Hematopoietic multipotent progenitor cell treated with erythropoietin and hydrocortisone succinate and interleukin-3 and kit ligand, for 17 days (in vitro differentiated cells): ENCODE measurements around the gene BIRC6.
"Not testable (repeated sequence)": the region's sequence is repeated elsewhere in the genome, so short reads cannot be mapped to it uniquely, and the experiment has no call there.

Source experiments
- DNase-seq: peaks from one replicate; pipeline ENCODE4 v3.0.0-alpha.2; 2015; ENCODE audit warnings: low spot score

Gene BIRC6

DNA sequence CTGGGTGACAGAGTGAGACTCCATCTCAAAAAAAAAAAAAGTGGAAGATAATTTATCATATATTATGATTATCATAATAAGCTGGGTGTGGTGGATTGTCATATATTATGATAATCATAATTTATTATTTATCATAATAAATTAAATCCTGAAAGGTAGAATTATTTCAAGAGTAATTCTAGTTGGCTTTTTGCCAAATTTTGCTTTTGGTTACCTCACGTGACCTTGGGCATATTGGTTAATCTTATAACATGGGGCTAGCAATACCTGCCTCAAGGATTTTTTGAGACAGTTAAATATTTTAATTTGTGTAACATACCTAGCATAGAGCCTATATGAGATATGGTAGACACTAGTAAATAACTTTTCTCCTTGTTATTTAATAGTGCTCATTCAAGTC, 159.7 kb downstream of the BIRC6 start:
- DNase-seq: no peak

GRCh38 chr2:32522770-32523169, 165.9 kb downstream of the BIRC6 start:
- DNase-seq: no peak

- no peak for DNase-seq
These were observed 166.9 kb downstream of the BIRC6 start for GRCh38 chr2:32523686-32524085.

DNA sequence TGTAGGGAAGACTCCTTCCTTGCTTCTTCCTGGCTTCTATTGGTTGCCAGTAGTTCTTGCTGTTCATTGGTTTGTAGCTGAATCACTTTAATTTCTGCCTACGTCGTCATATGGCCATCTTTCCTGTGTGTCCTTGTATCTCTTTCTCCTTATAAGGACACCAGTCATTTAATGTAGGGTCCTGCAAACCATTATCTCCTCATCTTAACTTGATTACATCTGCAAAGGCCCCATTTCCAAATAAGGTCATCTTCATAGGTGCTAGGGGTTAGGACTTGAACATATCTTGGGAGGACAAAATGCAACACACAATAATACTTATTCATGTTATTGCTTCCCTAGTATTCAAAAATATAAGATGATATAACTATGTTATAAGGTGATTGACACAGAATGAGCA, 175.5 kb downstream of the BIRC6 start:
- DNase-seq: no peak

DNA sequence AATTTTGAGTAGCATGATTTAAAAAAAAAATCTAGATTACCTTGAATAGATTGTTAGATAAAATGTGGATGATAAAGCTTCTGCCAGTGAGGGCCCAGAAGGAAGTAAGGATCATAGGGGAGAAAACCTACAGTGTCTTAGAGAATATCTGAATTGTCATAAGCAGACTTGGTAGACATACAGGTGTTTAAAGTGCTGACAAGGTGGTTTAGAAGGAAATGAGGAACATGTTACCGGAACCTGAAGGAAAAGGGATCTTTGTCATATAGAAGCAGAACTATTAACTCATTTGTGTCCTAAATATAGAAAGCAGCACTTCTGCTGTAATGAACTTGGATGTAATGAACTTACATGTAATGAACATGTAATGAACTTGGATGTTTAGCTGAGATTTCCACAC, 176.1 kb downstream of the BIRC6 start:
- DNase-seq: no peak

DNA sequence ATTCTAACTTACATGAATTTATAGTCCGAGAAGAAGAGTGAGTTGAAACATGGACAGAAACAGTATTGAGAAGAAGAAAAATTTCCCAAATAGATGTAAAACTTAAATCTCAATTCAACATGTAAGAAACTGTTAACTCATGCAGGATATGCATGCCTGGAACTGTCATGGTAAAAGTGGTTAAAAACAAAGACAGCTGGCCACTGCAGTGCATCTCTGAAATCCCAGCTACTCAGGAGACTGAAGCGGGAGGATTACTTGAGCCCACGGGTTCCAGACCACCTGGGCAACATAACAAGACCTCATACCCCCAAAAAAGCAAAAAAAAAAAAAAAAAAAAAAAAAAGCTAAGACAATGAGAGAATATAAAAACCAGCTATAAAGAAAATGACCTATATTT, 178.0 kb downstream of the BIRC6 start:
- no peak for DNase-seq

DNA sequence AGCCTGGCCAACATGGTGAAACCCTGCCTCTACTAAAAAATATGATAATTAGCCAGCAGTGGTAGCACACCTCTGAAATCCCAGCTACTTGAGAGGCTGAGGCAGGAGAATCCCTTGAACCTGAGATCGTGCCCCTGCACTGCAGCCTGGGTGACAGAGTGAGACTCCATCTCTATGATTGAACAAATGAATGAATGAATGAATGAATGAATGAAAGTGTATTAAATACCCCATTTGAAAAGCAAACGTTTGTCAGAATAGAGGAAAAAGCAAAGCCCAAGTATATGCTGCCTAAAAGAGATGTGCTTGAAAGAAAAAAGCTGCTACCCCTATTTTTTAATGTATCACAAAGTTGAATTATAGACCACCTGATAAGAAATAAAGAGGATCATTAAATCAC, 181.9 kb downstream of the BIRC6 start:
- no peak for DNase-seq

- DNase-seq: not testable (repeated sequence)
These were observed 195.7 kb downstream of the BIRC6 start for GRCh38 chr2:32552483-32552882.

GRCh38 chr2:32553829-32554432, 197.1 kb downstream of the BIRC6 start:
- peak; percentile 53 for DNase-seq

DNA sequence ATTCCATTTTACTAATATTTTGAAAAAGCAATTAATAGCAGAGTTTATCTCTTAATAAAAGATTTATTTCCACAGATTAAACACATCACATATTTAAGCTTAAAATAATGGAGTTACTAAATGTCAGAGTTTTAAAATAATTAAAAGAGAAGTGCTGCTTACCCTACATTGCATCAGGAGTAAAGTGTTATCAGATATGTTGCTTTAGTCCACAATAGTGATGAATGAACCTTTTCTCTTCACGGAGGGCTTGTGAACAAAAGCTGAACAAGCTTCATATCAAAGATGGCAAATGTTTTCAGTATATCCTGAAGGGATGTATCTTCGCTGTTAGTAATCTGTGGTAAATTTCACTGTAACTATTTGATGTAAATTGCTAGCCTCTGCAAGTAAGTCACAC, 201.7 kb downstream of the BIRC6 start:
- no peak for DNase-seq

GRCh38 chr2:32559136-32559535, 202.3 kb downstream of the BIRC6 start:
- no peak for DNase-seq

- no peak for DNase-seq
These were observed 206.1 kb downstream of the BIRC6 start for GRCh38 chr2:32562906-32563305.

DNA sequence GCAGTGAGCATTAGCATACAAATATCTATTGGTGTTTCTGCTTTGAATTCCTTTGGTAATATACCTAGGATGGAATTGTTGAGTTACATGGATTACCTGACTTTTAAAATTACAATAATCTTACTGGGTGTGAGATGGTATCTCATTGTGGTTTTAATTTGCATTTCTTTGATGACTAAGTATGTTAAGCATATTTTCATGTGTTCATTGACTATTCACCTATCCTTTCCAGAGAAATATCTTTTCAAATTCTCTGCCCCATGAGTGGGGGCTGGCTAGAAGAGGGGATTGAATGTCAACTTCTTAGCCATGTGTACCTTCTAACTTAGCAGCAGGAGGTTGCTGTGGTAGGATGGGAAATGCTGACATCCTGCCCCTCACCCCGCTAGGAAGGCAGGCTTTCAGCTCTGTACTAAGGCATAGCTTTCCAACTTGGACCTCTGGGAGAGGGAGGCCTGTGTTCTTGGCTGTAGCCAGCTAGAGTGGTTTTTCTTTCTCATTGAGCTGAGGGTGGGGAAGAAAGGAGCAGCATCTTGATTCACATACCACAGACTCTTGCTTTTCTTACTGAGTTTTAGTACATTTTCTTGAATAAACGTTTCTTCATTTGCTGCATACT, 207.7 kb downstream of the BIRC6 start:
- DNase-seq: no peak

DNA sequence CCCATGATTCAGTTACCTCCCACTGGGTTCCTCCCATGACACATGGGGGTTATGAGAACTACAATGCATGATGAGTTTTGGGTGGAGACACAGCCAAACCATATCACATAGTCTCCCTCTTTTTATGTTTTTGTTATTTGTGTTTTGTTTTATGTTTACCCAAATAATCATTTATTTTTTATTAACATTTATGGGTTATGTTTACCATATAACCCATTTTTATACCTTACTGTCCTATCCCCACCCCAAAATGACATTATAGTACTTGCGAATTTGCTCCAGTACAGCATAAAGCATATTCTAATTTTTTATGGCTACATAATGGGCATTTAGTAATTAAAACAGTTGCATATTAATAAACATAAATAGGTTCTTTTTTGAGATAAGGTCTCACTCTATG, 209.1 kb downstream of the BIRC6 start:
- no peak for DNase-seq

- DNase-seq: no peak
These were observed 215.2 kb downstream of the BIRC6 start for GRCh38 chr2:32572030-32572429.

GRCh38 chr2:32572737-32573136, 215.9 kb downstream of the BIRC6 start:
- no peak for DNase-seq

DNA sequence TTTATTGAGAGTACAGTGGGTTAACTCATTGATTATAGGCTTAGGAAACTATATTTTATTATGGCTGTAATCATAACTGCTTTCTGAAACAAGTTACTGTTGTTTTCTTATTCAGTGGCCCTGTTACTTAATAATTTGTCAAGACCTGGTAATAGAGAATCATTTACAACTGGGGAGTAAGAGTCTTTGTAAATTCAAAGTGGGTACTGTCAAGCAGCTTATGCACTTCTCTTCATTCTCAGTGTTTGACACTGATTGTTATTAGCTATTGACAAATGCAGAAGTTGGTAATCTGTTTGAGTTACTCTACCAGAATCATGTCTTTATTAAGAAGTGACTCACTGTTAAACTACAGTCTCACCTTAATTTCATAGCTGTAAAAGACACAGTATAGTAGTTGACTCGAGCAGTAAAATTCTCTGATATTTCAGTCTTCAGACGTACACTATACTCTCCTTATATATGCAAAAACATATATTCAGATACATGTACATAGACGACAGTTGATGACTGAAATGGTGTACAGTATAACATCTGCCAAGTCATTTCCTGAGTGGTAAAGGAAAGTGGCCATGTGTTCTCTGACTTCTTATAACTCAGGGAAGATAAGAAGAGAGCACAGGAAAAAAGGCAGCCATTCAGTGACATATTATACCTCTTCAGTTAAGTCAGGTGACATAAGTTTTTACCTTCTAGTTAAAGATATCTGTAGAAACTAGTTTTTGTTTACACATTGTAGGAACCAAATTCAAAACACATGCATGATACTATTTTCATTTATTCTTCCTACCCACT, 235.0 kb downstream of the BIRC6 start:
- no peak for DNase-seq

GRCh38 chr2:32594573-32594972, 237.8 kb downstream of the BIRC6 start:
- DNase-seq: no peak

- no peak for DNase-seq
These were observed 254.5 kb downstream of the BIRC6 start for GRCh38 chr2:32611366-32611765.

DNA sequence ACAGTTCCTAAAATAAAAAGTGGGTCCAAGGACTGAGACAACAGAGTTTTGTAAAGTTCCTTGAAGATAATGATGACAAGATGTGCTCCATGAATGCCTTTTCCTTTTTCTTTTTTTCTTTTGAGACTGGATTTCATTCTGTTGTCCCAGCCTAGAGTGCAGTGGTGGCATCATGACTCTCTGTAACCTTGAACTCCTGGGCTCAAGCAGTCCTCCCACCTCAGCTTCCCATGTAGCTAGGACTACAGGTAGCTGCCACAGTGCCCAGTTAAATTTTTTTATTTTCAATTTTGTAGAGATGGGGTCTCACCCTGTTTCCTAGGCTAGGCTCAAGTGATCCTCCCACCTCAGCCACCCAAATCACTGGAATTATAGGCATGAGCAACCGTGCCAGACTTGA, 254.9 kb downstream of the BIRC6 start:
- DNase-seq: no peak

GRCh38 chr2:32614084-32614483, 257.3 kb downstream of the BIRC6 start:
- DNase-seq: no peak

GRCh38 chr2:32617599-32618189, 260.9 kb downstream of the BIRC6 start:
- DNase-seq: no peak
